ENCODE results near the gene MTMR4. TPM values are rescaled to one million over a fixed set of nuclear protein-coding genes. Genes with fewer than 3 reads are reported as not detected.

Gene MTMR4
- total and polyA plus RNA-seq, 3 donors from 2014 or later, result 59.3 to 183 (median 146) TPM

- Histone ChIP-seq H3K27ac (no peak overlapping the region), H3K4me3 (no peak overlapping the region), H3K27me3 (no peaks in the 10 kb centered on the region), H3K9me3 (no peaks in the 10 kb centered on the region), H3K4me1 (no peaks in the 10 kb centered on the region), H3K36me3 (ENCODE audit: low read depth, missing control alignments) (no peaks in the 10 kb centered on the region)
- WGBS, 2 donors, result 48 to 58% methylated on average over 2 to 3 of the region's 3 CpGs
- intact Hi-C loops (cut with DNase I; ENCODE audit: low total_unique reads), result no loop called here
- TF ChIP-seq CTCF (IDR thresholded peaks at IDR 0.05), result no peak
- no peak for TF ChIP-seq POLR2A (IDR thresholded peaks at IDR 0.05)
- no peak for DNase-seq
These were observed 18.1 kb upstream of the MTMR4 start for GRCh38 chr17:58532555-58532951.

- peak; percentile 66 for DNase-seq
- TF ChIP-seq POLR2A (IDR thresholded peaks at IDR 0.05) (no peak), CTCF (IDR thresholded peaks at IDR 0.05) (no peak)
- Histone ChIP-seq H3K27me3 (no peaks in the 10 kb centered on the region), H3K36me3 (ENCODE audit: low read depth, missing control alignments) (no peaks in the 10 kb centered on the region), H3K4me3 (peak overlapping the region; percentile 54 to 55), H3K27ac (no peak overlapping the region), H3K9me3 (no peaks in the 10 kb centered on the region), H3K4me1 (no peaks in the 10 kb centered on the region)
- 3% methylated on average over 14 to 42 of the region's 82 CpGs for WGBS, 2 donors
- intact Hi-C loops (cut with DNase I; ENCODE audit: low total_unique reads), result no loop called here
These were observed 17.5 kb upstream of the MTMR4 start for GRCh38 chr17:58531661-58532554.

GRCh38 chr17:58531122-58531521 is 16.7 kb upstream of the MTMR4 start:
- DNase-seq, result no peak

GRCh38 chr17:58530655-58531054 is 16.2 kb upstream of the MTMR4 start:
- Histone ChIP-seq H3K9me3 (no peaks in the 10 kb centered on the region), H3K36me3 (ENCODE audit: low read depth, missing control alignments) (no peaks in the 10 kb centered on the region), H3K4me3 (no peak overlapping the region), H3K4me1 (no peaks in the 10 kb centered on the region), H3K27me3 (no peaks in the 10 kb centered on the region), H3K27ac (no peak overlapping the region)
- no peak for DNase-seq
- TF ChIP-seq POLR2A (IDR thresholded peaks at IDR 0.05), result no peak
- TF ChIP-seq CTCF (IDR thresholded peaks at IDR 0.05), result no peak
- intact Hi-C loops (cut with DNase I; ENCODE audit: low total_unique reads), result no loop called here
- 43 to 69% methylated on average over 2 of the region's 2 CpGs for WGBS, 2 donors

More at GRCh38 chr17:58531122-58531521, 16.7 kb upstream of the MTMR4 start:
- intact Hi-C loops (cut with DNase I; ENCODE audit: low total_unique reads), result no loop called here
- no peaks in the 10 kb centered on the region for H3K4me1 ChIP-seq
- WGBS, 2 donors, result 28 to 38% methylated on average over 3 of the region's 3 CpGs
- H3K9me3 ChIP-seq, result no peaks in the 10 kb centered on the region
- TF ChIP-seq CTCF (IDR thresholded peaks at IDR 0.05), result no peak
- TF ChIP-seq POLR2A (IDR thresholded peaks at IDR 0.05), result no peak
- no peaks in the 10 kb centered on the region for H3K27me3 ChIP-seq
- H3K36me3 ChIP-seq (ENCODE audit: low read depth, missing control alignments), result no peaks in the 10 kb centered on the region
- peak overlapping the region in 1 of 2 donors; percentile 45 for H3K4me3 ChIP-seq
- H3K27ac ChIP-seq, result no peak overlapping the region

Data from testis (tissue), 3 donors.